Prostate gland (tissue), 2 donors: ENCODE measurements around the gene MPP2.

Experiments
- POLR2A ChIP-seq: fragments of 450-650 bp; IDR thresholded peaks from one replicate; pipeline ENCODE4 v1.6.1; 2016; ENCODE audit warnings: antibody characterized with exemption, mild to moderate bottlenecking
- POLR2AphosphoS5 ChIP-seq: sonication (generic); formaldehyde crosslinking; IDR thresholded peaks from one replicate; pipeline ENCODE4 v1.6.1; 2017; ENCODE audit warnings: antibody characterized with exemption
- TF ChIP-seq, protein P1 (sequence below), 4 experiments: fragments of 200-600 bp in 2 of 4; fragments of 450-650 bp in 2 of 4; sonication (generic) in 2 of 4; IDR thresholded peaks; 1 replicate in 3 of 4; 2 replicates in 1 of 4; pipeline ENCODE4 v1.5.1; 2016 to 2019; ENCODE audit warnings: antibody characterized with exemption in 4 of 4, mild to moderate bottlenecking in 2 of 4, moderate library complexity in 2 of 4

DNA sequence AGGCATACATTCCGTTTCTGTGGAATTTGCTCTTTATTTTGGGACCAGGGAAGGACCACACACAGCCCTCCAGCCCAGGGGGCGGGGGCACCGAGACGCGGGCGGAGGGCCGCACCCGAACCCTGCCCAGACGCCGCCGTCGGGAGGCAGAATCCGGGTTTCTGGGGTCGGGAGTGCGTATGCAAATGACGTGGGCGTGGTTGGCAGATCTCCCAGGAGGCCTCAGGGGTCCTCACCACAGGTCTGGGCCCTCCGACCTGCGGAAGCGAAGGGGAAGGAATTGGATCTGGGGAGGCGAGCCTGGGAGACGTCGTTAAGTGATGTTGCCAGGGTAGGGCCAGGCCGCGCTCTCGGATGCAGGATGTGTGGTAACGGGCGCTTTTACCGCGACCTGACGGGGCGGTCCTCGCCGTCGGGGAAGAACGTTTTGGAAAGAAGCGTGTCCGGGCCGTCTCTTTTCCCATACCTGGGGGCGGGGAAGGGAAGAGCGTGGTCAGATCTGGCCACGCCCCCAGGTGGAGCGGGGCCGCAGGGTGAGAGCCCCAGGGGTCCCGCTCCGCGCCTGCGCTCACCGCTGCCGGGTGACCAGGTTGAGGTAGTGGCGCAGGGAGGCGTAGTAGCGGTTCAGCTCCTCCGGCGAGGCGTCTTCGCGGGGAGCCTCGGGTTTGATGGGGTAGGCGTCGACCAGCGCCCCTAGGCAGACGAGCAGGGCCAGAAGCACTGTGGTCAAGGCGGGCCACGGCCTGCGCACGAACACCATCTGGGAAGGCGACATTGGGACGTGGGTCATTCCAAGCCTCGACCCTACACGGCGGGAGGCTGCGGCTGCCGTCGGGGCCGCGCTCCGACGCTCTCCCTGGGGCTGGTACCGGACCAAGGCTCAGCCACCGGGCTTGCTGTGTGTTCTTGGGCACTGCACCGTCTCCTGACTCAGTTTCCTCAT is 45.7 kb upstream of the MPP2 start:
- TF ChIP-seq POLR2A = no peak
- TF ChIP-seq, protein P1, sequence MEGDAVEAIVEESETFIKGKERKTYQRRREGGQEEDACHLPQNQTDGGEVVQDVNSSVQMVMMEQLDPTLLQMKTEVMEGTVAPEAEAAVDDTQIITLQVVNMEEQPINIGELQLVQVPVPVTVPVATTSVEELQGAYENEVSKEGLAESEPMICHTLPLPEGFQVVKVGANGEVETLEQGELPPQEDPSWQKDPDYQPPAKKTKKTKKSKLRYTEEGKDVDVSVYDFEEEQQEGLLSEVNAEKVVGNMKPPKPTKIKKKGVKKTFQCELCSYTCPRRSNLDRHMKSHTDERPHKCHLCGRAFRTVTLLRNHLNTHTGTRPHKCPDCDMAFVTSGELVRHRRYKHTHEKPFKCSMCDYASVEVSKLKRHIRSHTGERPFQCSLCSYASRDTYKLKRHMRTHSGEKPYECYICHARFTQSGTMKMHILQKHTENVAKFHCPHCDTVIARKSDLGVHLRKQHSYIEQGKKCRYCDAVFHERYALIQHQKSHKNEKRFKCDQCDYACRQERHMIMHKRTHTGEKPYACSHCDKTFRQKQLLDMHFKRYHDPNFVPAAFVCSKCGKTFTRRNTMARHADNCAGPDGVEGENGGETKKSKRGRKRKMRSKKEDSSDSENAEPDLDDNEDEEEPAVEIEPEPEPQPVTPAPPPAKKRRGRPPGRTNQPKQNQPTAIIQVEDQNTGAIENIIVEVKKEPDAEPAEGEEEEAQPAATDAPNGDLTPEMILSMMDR (IDR thresholded peaks at IDR 0.05) = no peak
- no peak for TF ChIP-seq POLR2AphosphoS5
